Measurements from ENCODE around the gene COMMD6. TPM values are rescaled to one million over a fixed set of nuclear protein-coding genes. Genes with fewer than 3 reads are reported as not detected.
A peak's percentile ranks its signal among the peaks of the same experiment; 100 is the strongest.

Gene COMMD6
- total and polyA plus RNA-seq, 2 of the 13 experiments (the other 11 are each of a cell fraction or from before 2014, with no cell fraction given) = 97.0 to 164 TPM

DNA sequence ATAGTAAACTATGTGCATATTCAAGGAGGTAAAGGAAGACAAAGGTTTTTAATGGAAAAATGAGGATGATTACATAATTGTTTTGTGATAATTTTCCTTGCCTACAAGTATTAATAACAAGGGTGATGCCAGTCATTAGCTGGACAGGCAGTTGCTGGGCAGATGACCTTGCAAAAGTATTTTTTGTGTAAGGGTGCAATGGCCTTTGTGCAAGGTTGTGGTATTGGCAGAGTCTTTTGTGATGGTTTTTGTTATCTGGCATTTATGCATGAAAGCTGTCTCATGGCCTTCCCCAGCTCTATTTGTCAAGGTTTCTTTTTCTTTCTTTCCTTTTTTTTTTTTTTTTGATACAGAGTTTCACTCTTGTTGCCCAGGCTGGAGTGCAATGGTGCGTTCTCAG, 4.3 kb upstream of the COMMD6 start (continued):
- TF ChIP-seq HOXA3 (CRISPR knock-in tag; IDR thresholded peaks at IDR 0.05) (no peak), FOXJ3 (CRISPR knock-in tag; IDR thresholded peaks at IDR 0.05; ENCODE audit: borderline replicate concordance) (no peak), ZMYM2 (CRISPR knock-in tag; IDR thresholded peaks at IDR 0.05) (no peak), SRSF9 (IDR thresholded peaks at IDR 0.05; ENCODE audit: borderline replicate concordance, insufficient read depth, low read depth, low read length, poor library complexity, severe bottlenecking) (no peak), HNRNPK (IDR thresholded peaks at IDR 0.05; ENCODE audit: low read depth, low read length, poor library complexity, severe bottlenecking) (no peak)

DNA sequence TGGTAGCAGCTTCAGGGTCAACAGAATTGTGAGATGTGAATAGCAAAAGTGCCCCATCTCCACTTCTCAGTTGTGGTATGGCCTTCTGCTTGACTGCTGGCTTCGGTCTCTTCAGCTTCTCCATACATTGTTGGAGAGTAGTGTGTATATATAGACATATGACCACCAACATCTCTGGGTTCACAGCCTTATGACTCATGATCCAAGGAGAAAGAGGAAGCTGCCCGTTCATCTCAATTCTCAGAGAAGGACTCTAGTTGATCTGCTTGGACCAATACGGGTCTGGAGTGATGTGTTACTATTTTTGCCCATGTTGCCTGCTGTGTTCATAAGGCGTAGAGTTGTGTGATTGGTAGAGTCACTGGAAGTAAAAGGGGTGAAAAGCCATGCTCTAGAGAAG, 3.6 kb upstream of the COMMD6 start:
- BruUV-seq (replicated peaks) = no TSS peak
- Histone ChIP-seq H3K4me3 (replicated peaks in 1 of 3; ENCODE audit: insufficient read depth in 1 of 3, low read depth in 2 of 3, low read length in 3 of 3) (no peak overlapping the region), H4K20me1 (ENCODE audit: insufficient read depth, low read length) (no peaks in the 10 kb centered on the region), H3K27ac (ENCODE audit: extremely low read length, insufficient read depth, low read length) (no peak overlapping the region), H3K4me1 (ENCODE audit: insufficient read depth, low read length) (peaks cover 43% of the 10 kb centered on the region), H3K79me2 (ENCODE audit: insufficient read depth, low read length) (peaks cover 13% of the 10 kb centered on the region), H3K9me3 (ENCODE audit: low read length) (no peaks in the 10 kb centered on the region), H3K27me3 (ENCODE audit: control insufficient read depth in 1 of 2, insufficient read depth in 2 of 2, low read length in 2 of 2) (no peaks in the 10 kb centered on the region), H3K36me3 (replicated peaks in 1 of 2; ENCODE audit: control insufficient read depth in 1 of 2, insufficient read depth in 2 of 2, low read length in 2 of 2) (0 out of 5 replicates have a peak, but pooled peaks cover 0 to under 1% of the 10 kb centered on the region in 2 experiments), H3K9ac (ENCODE audit: insufficient read depth, low read depth, low read length) (no peak overlapping the region), H2AFZ (ENCODE audit: low read length) (no peak overlapping the region), H3K4me2 (ENCODE audit: low read depth, low read length) (peak overlapping the region; percentile 33)
- in situ Hi-C loops (cut with HindIII; ENCODE audit: extremely low pct_ligation_motif_present, low pct_unique_long_range_greater_than_20kb) (loop anchor here (10.0 kb wide), 1 partner anchor 166 kb away; no protein-coding TSS in a partner anchor), intact Hi-C loops (cut with micrococcal nuclease; ENCODE audit: unreplicated experiment) (no loop called here)
- TF ChIP-seq SP1 (IDR thresholded peaks at IDR 0.05) = no peak
- no peak for TF ChIP-seq SP1 (CRISPR knock-in tag; IDR thresholded peaks at IDR 0.05)
- TF ChIP-seq NFE2L2 (IDR thresholded peaks at IDR 0.05; ENCODE audit: low read length) = no peak
- TF ChIP-seq DMAP1 (CRISPR knock-in tag; IDR thresholded peaks at IDR 0.05) = no peak
- TF ChIP-seq, protein P1, sequence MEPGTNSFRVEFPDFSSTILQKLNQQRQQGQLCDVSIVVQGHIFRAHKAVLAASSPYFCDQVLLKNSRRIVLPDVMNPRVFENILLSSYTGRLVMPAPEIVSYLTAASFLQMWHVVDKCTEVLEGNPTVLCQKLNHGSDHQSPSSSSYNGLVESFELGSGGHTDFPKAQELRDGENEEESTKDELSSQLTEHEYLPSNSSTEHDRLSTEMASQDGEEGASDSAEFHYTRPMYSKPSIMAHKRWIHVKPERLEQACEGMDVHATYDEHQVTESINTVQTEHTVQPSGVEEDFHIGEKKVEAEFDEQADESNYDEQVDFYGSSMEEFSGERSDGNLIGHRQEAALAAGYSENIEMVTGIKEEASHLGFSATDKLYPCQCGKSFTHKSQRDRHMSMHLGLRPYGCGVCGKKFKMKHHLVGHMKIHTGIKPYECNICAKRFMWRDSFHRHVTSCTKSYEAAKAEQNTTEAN (CRISPR knock-in tag; conservative IDR thresholded peaks at IDR 0.05) = no peak
- TF ChIP-seq FIP1L1 (IDR thresholded peaks at IDR 0.05; ENCODE audit: borderline replicate concordance, insufficient read depth, low read depth, low read length) = no peak
- TF ChIP-seq TCF12 (IDR thresholded peaks at IDR 0.05) = no peak
- TF ChIP-seq TCF12 (CRISPR knock-in tag; IDR thresholded peaks at IDR 0.05) = no peak
- TF ChIP-seq ZNF619 (CRISPR knock-in tag; IDR thresholded peaks at IDR 0.05) = no peak
- no peak for TF ChIP-seq ZNF337 (CRISPR knock-in tag; IDR thresholded peaks at IDR 0.05; ENCODE audit: borderline replicate concordance, low read depth)
- ChIA-PET CTCF (ENCODE audit: low intra/inter-chr PET ratio, low total read pairs) (no interaction called here), POLR2A (no interaction called here)
- no peak for DNase-seq (ENCODE audit: low spot score)
- WGBS (ENCODE audit: low lambda C conversion rate) = 31% methylated on average over 4 of the region's 4 CpGs
- ATAC-seq = no peak
- no peak for FAIRE-seq

Measured in HepG2 (cell line).